Retinal pigment epithelial cell (primary cell): ENCODE results near the gene MCTP2.

ENCODE experiments used
- DNase-seq: peaks from one replicate; pipeline ENCODE4 v3.0.0-alpha.2; 2010; ENCODE audit warnings: low read depth
- H3K4me3 ChIP-seq: 2 replicates; pipeline ENCODE4 v1.5.1; 2011; ENCODE audit warnings: mild to moderate bottlenecking, low read length, control low read depth, moderate library complexity
- TF ChIP-seq, protein P1 (sequence below): conservative IDR thresholded peaks from 2 replicates; pipeline ENCODE4 v1.5.1; 2011; ENCODE audit warnings: low read depth, low read length, control low read depth, inconsistent platforms

MCTP2 gene

DNA sequence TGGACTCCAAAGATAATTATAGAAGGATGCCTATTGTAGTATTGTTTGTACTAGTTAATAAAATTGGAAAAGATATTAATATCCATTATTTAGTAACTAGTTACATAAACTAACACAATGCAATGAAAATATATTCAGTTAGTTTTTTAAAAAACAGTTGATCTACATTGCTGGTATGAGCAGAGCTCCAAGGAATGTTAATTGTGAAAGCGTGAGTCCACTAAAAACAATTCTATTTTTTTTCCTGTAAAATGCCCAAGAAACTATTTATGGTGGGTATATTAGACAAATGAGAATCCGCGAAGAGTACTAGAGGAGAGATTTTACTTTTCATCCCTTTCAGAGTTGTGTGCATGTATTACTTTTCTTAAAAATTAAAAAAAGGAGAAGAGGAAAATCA, 104.3 kb downstream of the MCTP2 start:
- TF ChIP-seq, protein P1, sequence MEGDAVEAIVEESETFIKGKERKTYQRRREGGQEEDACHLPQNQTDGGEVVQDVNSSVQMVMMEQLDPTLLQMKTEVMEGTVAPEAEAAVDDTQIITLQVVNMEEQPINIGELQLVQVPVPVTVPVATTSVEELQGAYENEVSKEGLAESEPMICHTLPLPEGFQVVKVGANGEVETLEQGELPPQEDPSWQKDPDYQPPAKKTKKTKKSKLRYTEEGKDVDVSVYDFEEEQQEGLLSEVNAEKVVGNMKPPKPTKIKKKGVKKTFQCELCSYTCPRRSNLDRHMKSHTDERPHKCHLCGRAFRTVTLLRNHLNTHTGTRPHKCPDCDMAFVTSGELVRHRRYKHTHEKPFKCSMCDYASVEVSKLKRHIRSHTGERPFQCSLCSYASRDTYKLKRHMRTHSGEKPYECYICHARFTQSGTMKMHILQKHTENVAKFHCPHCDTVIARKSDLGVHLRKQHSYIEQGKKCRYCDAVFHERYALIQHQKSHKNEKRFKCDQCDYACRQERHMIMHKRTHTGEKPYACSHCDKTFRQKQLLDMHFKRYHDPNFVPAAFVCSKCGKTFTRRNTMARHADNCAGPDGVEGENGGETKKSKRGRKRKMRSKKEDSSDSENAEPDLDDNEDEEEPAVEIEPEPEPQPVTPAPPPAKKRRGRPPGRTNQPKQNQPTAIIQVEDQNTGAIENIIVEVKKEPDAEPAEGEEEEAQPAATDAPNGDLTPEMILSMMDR: no peak
- no peak for DNase-seq
- H3K4me3 ChIP-seq: no peak overlapping the region

DNA sequence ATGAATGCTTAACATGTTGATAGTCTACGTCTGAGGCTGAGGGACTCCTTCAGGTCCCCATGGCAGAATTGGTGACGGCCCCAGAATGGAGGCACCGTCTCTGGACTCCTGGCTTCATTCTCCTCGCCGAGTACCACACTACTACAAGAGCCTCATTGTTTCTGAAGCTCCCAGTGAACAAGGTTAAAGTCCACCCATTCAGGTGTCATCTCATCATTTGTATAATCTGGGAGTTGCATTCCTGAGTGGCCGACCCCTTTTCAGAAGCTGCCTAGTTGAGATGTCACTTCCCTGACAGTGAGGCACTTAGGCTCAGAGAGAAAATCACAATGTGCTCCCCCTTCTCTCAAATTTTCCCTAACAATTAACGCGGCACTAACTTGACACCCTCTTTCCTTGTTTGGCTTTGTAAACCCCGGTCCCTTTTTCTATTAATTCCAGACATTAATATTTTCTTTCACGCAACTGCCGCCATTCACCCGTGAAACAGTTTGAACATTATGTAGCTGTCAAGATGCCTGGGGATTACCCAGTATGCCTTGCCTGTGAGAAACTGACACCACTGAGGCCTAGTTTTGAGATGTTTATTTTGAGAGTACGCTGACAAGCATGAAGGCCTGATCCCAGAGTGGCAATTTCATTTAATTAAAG, 105.6 kb downstream of the MCTP2 start:
- no peak for DNase-seq

DNA sequence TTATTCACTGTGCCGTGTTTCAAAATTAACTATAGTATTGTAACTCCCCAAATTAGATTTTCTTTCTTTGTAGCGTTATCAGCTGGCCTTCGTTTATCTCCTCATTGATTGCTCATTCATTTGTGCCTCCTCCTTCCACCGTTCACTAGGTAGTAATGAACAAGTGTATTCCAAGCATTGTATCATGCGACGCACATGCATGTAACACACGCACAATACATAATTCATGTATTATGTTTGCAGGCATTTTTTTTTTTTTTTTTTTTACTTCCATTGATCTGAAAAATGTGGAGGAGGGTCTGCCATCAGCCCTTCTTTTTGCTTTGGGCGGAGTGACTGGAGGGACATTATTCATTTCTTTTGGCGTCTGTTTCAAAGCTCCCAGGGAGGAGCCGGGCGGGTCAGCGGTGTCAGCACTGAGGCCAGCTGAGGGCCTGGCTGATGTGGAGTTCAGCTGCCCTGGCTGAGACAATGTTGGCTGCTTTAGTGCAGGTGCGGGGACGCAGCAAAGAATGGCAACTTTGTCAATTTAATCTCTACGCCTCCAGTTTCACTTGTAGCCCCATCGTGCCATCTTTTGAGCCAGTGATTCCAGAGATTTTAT, 107.0 kb downstream of the MCTP2 start:
- DNase-seq: no peak
- H3K4me3 ChIP-seq: no peak overlapping the region
- TF ChIP-seq, protein P1: no peak

More for the DNA sequence above, 105.6 kb downstream of the MCTP2 start:
- no peak overlapping the region for H3K4me3 ChIP-seq
- TF ChIP-seq, protein P1: no peak

DNA sequence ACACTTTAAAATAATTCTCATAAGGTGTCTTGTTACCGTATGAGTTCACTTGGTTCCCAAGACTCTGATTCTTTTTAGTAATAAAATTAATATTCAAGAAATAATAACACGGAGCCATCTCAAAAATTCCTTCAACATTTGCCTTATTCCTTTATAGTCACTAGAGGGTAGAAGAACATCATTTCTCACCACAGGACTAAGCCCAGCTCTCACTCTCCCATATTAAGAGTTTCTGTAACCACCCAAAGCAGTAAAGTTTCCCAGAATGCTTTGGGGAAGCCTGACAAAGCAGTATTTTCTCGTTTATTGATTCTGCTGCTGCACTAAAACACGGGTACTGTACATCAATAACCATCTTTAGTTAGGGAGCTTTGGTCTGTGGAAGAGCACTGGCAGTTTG, 114.9 kb downstream of the MCTP2 start:
- no peak overlapping the region for H3K4me3 ChIP-seq
- TF ChIP-seq, protein P1: no peak
- no peak for DNase-seq

DNA sequence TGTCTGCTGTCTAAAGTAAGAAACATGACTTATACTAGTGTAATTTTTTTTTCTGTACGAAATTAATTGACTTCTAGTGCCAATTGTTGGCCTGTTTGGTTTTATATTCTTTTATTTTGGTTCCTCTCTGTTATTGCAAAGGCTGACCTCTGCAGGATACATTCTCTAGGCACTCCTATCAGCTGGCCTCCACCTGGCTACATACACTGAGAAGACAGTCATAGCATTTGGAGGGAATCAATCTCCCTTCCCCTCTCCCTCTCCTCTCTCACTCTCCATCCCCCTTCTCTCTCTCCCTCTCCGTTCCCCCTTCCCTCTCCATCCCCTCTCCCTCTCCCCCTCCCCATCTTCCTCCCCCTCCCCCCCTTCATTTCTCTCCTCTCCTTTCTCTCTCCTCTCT, 116.7 kb downstream of the MCTP2 start:
- DNase-seq: no peak

DNA sequence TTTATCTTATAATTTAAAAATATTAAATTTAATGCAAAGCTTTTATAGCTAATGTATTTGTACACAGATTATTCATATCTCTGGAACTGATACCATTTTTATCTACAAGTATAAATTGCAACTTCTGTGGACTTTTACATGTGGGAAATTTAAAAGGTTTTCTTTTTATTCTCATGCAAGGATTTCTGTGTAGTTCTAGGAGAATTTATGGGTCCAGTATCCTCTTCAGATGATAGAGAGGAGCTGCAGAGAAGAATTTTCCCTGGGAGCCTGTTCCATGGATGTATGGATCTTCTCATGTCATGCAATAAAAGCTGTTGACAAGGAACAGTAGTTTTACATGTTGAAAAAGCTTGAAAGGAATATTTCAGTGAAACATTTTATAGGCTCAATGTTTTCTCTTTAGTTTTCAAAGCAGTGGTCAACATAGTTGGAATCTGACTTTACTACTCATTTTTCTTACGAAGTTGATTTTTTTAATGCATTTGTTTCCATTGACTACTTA, 119.7 kb downstream of the MCTP2 start:
- TF ChIP-seq, protein P1: no peak
- no peak for DNase-seq
- no peak overlapping the region for H3K4me3 ChIP-seq

More for the DNA sequence above, 116.7 kb downstream of the MCTP2 start:
- TF ChIP-seq, protein P1: no peak
- no peak overlapping the region for H3K4me3 ChIP-seq
